SW 1271 (cell line): ENCODE measurements around the gene CD55.

Experiments used
- DNase-seq, 2 experiments: peaks; one replicate each; lab custom pipeline; 2025; lab: John Stamatoyannopoulos, UW

The CD55 gene

GRCh38 chr1:207330011-207330710, 8.7 kb downstream of the CD55 start:
- DNase-seq = no peak

GRCh38 chr1:207331354-207332313, 10.2 kb downstream of the CD55 start:
- no peak for DNase-seq

- DNase-seq = no peak
Measured at GRCh38 chr1:207333009-207333600, 11.6 kb downstream of the CD55 start.

GRCh38 chr1:207333620-207334019, 12.1 kb downstream of the CD55 start:
- DNase-seq = no peak

GRCh38 chr1:207334337-207334736, 12.9 kb downstream of the CD55 start:
- DNase-seq = no peak

- no peak for DNase-seq
Measured at GRCh38 chr1:207335138-207335537, 13.7 kb downstream of the CD55 start.

- no peak for DNase-seq
Measured at GRCh38 chr1:207335695-207336363, 14.4 kb downstream of the CD55 start.

GRCh38 chr1:207336559-207337467, 15.3 kb downstream of the CD55 start:
- peak in 1 of 2 experiments; percentile 21 for DNase-seq

- DNase-seq = no peak
Measured at GRCh38 chr1:207342332-207342731, 20.9 kb downstream of the CD55 start.

- DNase-seq = no peak
Measured at GRCh38 chr1:207343675-207344074, 22.2 kb downstream of the CD55 start.

GRCh38 chr1:207344221-207344620, 22.7 kb downstream of the CD55 start:
- no peak for DNase-seq

- DNase-seq = no peak
Measured at GRCh38 chr1:207345644-207346477, 24.4 kb downstream of the CD55 start.

GRCh38 chr1:207346513-207346912, 25.0 kb downstream of the CD55 start:
- DNase-seq = no peak

- no peak for DNase-seq
Measured at GRCh38 chr1:207349979-207350378, 28.5 kb downstream of the CD55 start.

GRCh38 chr1:207352554-207352953, 31.1 kb downstream of the CD55 start:
- no peak for DNase-seq

- no peak for DNase-seq
Measured at GRCh38 chr1:207355060-207355459, 33.6 kb downstream of the CD55 start.

- no peak for DNase-seq
Measured at GRCh38 chr1:207355513-207356295, 34.2 kb downstream of the CD55 start.

GRCh38 chr1:207361029-207361428, 39.6 kb downstream of the CD55 start:
- no peak for DNase-seq

- no peak for DNase-seq
Measured at GRCh38 chr1:207361889-207362288, 40.4 kb downstream of the CD55 start.
